HEK293 (cell line): Measurements from ENCODE around the gene CHN2.

Source experiments
- CTCF ChIA-PET: fragments of 350-600 bp; formaldehyde crosslinking; extraction: SDS; loops from one replicate; lab custom pipeline; 2021; ENCODE audit warnings: antibody characterized with exemption; lab: Yijun Ruan, JAX
- POLR2A ChIA-PET: fragments of 300-600 bp; formaldehyde crosslinking; extraction: SDS; loops from one replicate; lab custom pipeline; 2020; ENCODE audit warnings: antibody characterized with exemption, inconsistent platforms; lab: Yijun Ruan, JAX
- H3K27ac ChIP-seq: fragments of 200-500 bp; sonication (Bioruptor generic); 2 replicates; pipeline ENCODE4 v1.5.1; 2014; ENCODE audit warnings: low read depth, low read length, control low read depth, inconsistent platforms; ENCODE audit errors: extremely low read depth
- H3K36me3 ChIP-seq, 2 experiments: fragments of 200-500 bp in 1 of 2; sonication (Bioruptor generic) in 1 of 2; 1 replicate in 1 of 2; 2 replicates in 1 of 2; pipeline ENCODE4 v1.5.1; 2014 to 2017; ENCODE audit warnings: inconsistent platforms in 2 of 2, low read length in 2 of 2; ENCODE audit not compliant: control insufficient read depth in 2 of 2, insufficient read depth in 1 of 2
- H3K4me1 ChIP-seq: fragments of 200-500 bp; sonication (Bioruptor generic); 2 replicates; pipeline ENCODE4 v1.5.1; 2014; ENCODE audit warnings: mild to moderate bottlenecking, low read length, inconsistent platforms; ENCODE audit not compliant: control insufficient read depth, insufficient read depth
- H3K4me3 ChIP-seq: 2 replicates; pipeline ENCODE4 v1.5.1; 2011; ENCODE audit warnings: low read depth, mild to moderate bottlenecking, control low read depth, low read length, moderate library complexity
- H3K9me3 ChIP-seq: fragments of 200-500 bp; sonication (Bioruptor generic); 2 replicates; pipeline ENCODE4 v1.5.1; 2014; ENCODE audit warnings: low read depth, low read length, inconsistent platforms; ENCODE audit not compliant: control insufficient read depth, insufficient read depth
- HOXA7 ChIP-seq: sonication (generic); formaldehyde crosslinking; IDR thresholded peaks from 2 replicates; pipeline ENCODE4 v1.8.1; 2022; ENCODE audit warnings: missing genetic modification reagents, borderline replicate concordance
- MEIS1 ChIP-seq: sonication (generic); formaldehyde crosslinking; IDR thresholded peaks from 2 replicates; pipeline ENCODE4 v1.8.1; 2022; ENCODE audit warnings: missing genetic modification reagents, mild to moderate bottlenecking, borderline replicate concordance
- MYNN ChIP-seq: fragments of 450-650 bp; formaldehyde crosslinking; IDR thresholded peaks from 2 replicates; pipeline ENCODE4 v1.5.1; 2016; ENCODE audit warnings: missing biosample characterization, missing genetic modification characterization, borderline replicate concordance
- OSR2 ChIP-seq: fragments of 450-650 bp; formaldehyde crosslinking; IDR thresholded peaks from 2 replicates; pipeline ENCODE4 v1.5.1; 2016; ENCODE audit warnings: missing biosample characterization, missing genetic modification characterization
- PRDM10 ChIP-seq: fragments of 450-650 bp; formaldehyde crosslinking; IDR thresholded peaks from 2 replicates; pipeline ENCODE4 v1.5.1; 2016; ENCODE audit warnings: missing biosample characterization, missing genetic modification characterization
- PRDM6 ChIP-seq: fragments of 450-650 bp; formaldehyde crosslinking; IDR thresholded peaks from 2 replicates; pipeline ENCODE4 v1.5.1; 2017; ENCODE audit warnings: missing biosample characterization, missing genetic modification characterization
- ZNF211 ChIP-seq: fragments of 450-650 bp; formaldehyde crosslinking; IDR thresholded peaks from 2 replicates; pipeline ENCODE4 v1.5.1; 2016; ENCODE audit warnings: low read depth, missing biosample characterization, missing genetic modification characterization
- ZNF214 ChIP-seq: fragments of 450-650 bp; formaldehyde crosslinking; IDR thresholded peaks from 2 replicates; pipeline ENCODE4 v1.5.1; 2017; ENCODE audit warnings: missing biosample characterization, mild to moderate bottlenecking, missing genetic modification characterization, borderline replicate concordance
- ZNF221 ChIP-seq: fragments of 450-650 bp; formaldehyde crosslinking; IDR thresholded peaks from 2 replicates; pipeline ENCODE4 v1.5.1; 2017; ENCODE audit warnings: missing biosample characterization, missing genetic modification characterization, borderline replicate concordance
- ZNF311 ChIP-seq: fragments of 450-650 bp; formaldehyde crosslinking; IDR thresholded peaks from 2 replicates; pipeline ENCODE4 v1.5.1; 2017; ENCODE audit warnings: missing biosample characterization, missing genetic modification characterization, borderline replicate concordance
- ZNF341 ChIP-seq: fragments of 450-650 bp; formaldehyde crosslinking; IDR thresholded peaks from 2 replicates; pipeline ENCODE4; 2016; ENCODE audit warnings: low read depth, missing biosample characterization, missing genetic modification characterization
- ZNF488 ChIP-seq: fragments of 450-650 bp; formaldehyde crosslinking; IDR thresholded peaks from 2 replicates; pipeline ENCODE4 v1.5.1; 2016; ENCODE audit warnings: missing biosample characterization, missing genetic modification characterization
- ZNF580 ChIP-seq: fragments of 450-650 bp; formaldehyde crosslinking; IDR thresholded peaks from 2 replicates; pipeline ENCODE4 v1.5.1; 2016; ENCODE audit warnings: missing biosample characterization, missing genetic modification characterization
- ZNF670 ChIP-seq: fragments of 450-650 bp; formaldehyde crosslinking; IDR thresholded peaks from 2 replicates; pipeline ENCODE4 v1.5.1; 2016; ENCODE audit warnings: missing biosample characterization, missing genetic modification characterization, low read depth
- ZNF677 ChIP-seq: fragments of 450-650 bp; IDR thresholded peaks from 2 replicates; pipeline ENCODE4 v1.5.0; 2018; ENCODE audit warnings: missing biosample characterization, mild to moderate bottlenecking, missing genetic modification characterization, moderate library complexity
- ZNF777 ChIP-seq: fragments of 450-650 bp; formaldehyde crosslinking; IDR thresholded peaks from 2 replicates; pipeline ENCODE4 v1.5.1; 2017; ENCODE audit warnings: missing biosample characterization, missing genetic modification characterization, borderline replicate concordance
- ZNF792 ChIP-seq: fragments of 450-650 bp; formaldehyde crosslinking; IDR thresholded peaks from 2 replicates; pipeline ENCODE4 v1.5.1; 2016; ENCODE audit warnings: missing biosample characterization, missing genetic modification characterization
- ZNF837 ChIP-seq: fragments of 450-650 bp; formaldehyde crosslinking; IDR thresholded peaks from 2 replicates; pipeline ENCODE4 v1.5.1; 2016; ENCODE audit warnings: missing biosample characterization, missing genetic modification characterization
- ZSCAN18 ChIP-seq: fragments of 450-650 bp; formaldehyde crosslinking; IDR thresholded peaks from 2 replicates; pipeline ENCODE4 v1.5.1; 2016; ENCODE audit warnings: missing biosample characterization, missing genetic modification characterization
- ZSCAN23 ChIP-seq: fragments of 450-650 bp; formaldehyde crosslinking; IDR thresholded peaks from 2 replicates; pipeline ENCODE4 v1.5.1; 2016; ENCODE audit warnings: missing biosample characterization, missing genetic modification characterization
- ZSCAN30 ChIP-seq: fragments of 450-650 bp; IDR thresholded peaks from 2 replicates; pipeline ENCODE4 v1.5.1; 2018; ENCODE audit warnings: missing biosample characterization, mild to moderate bottlenecking, missing genetic modification characterization, moderate library complexity
- ZXDB ChIP-seq: fragments of 450-650 bp; formaldehyde crosslinking; IDR thresholded peaks from 2 replicates; pipeline ENCODE4 v1.5.1; 2016; ENCODE audit warnings: missing biosample characterization, missing genetic modification characterization

Gene CHN2

GRCh38 chr7:29311314-29311713 is 116.7 kb downstream of the CHN2 start:
- no peaks in the 10 kb centered on the region for H3K36me3 ChIP-seq
- H3K4me3 ChIP-seq, result no peak overlapping the region
- peaks cover 2% of the 10 kb centered on the region; the same call in 1 of the 2 replicates for H3K4me1 ChIP-seq
- H3K27ac ChIP-seq, result no peak overlapping the region
- no peaks in the 10 kb centered on the region for H3K9me3 ChIP-seq
- TF ChIP-seq ZSCAN18 (tag by site-specific recombination) (no peak), ZNF341 (tag by site-specific recombination) (no peak), MEIS1 (CRISPR knock-in tag) (no peak), MYNN (no peak), ZNF211 (tag by site-specific recombination) (no peak), ZNF311 (tag by site-specific recombination) (no peak), ZNF488 (tag by site-specific recombination) (no peak), ZSCAN23 (tag by site-specific recombination) (no peak), ZNF837 (tag by site-specific recombination) (no peak), ZNF670 (tag by site-specific recombination) (no peak)
- TF ChIP-seq, all 188 proteins: peak for 0
- POLR2A ChIA-PET, result no interaction called here
- CTCF ChIA-PET, result interaction anchor here (0.6 to 1.4 kb wide), 3 partner anchors 8 to 388 kb away, joined by 3 read pairs; no protein-coding TSS in a partner anchor

- TF ChIP-seq ZNF580 (tag by site-specific recombination) (no peak), ZNF221 (tag by site-specific recombination) (no peak), ZNF837 (tag by site-specific recombination) (no peak), HOXA7 (CRISPR knock-in tag) (no peak), ZXDB (tag by site-specific recombination) (no peak), ZSCAN30 (tag by site-specific recombination) (no peak), ZNF792 (no peak), PRDM10 (no peak), ZNF777 (tag by site-specific recombination) (no peak), ZNF214 (tag by site-specific recombination) (no peak), PRDM6 (tag by site-specific recombination) (no peak), ZNF677 (tag by site-specific recombination) (no peak), OSR2 (tag by site-specific recombination) (no peak)
- TF ChIP-seq, all 188 proteins: peak for 0
- CTCF ChIA-PET, result no interaction called here
- Histone ChIP-seq H3K36me3 (no peaks in the 10 kb centered on the region), H3K4me3 (no peak overlapping the region), H3K27ac (no peak overlapping the region), H3K9me3 (no peaks in the 10 kb centered on the region), H3K4me1 (peaks cover 2% of the 10 kb centered on the region; the same call in 1 of the 2 replicates)
- POLR2A ChIA-PET, result no interaction called here
These were observed 119.6 kb downstream of the CHN2 start for GRCh38 chr7:29314148-29314547.
